GM12878 (cell line): Measurements from ENCODE around the gene DDX42. TPM values are rescaled to one million over a fixed set of nuclear protein-coding genes. Genes with fewer than 3 reads are reported as not detected.

Experiments
- ATAC-seq: fragments of 200-7000 bp; cut with Tn5 transposase; 3 replicates; pipeline ENCODE4 v1.9.1; 2020; ENCODE audit warnings: mild to moderate bottlenecking, moderate library complexity
- BruUV-seq: library from RNA; stranded (reverse); fragments of 400-500 nt; replicated peaks from 2 replicates; lab custom pipeline; 2021; lab: Mats Ljungman, UMichigan
- CTCF ChIA-PET: fragments of 300-600 bp; sonication (Branson Sonifier 250); formaldehyde crosslinking; extraction: SDS; loops from one replicate; lab custom pipeline; 2021; ENCODE audit warnings: inconsistent platforms; lab: Yijun Ruan, JAX
- POLR2A ChIA-PET: fragments of 350-600 bp; formaldehyde crosslinking; extraction: SDS; loops from one replicate; lab custom pipeline; 2021; ENCODE audit warnings: inconsistent platforms; lab: Charles Lee
- RAD21 ChIA-PET: fragments of 300-600 bp; sonication (Branson Sonifier 250); formaldehyde crosslinking; loops from one replicate; lab custom pipeline; 2023; ENCODE audit warnings: antibody characterized with exemption; ENCODE audit not compliant: unreplicated experiment; lab: Charles Lee
- SMC1A ChIA-PET: fragments of 300-600 bp; sonication (Branson Sonifier 250); formaldehyde crosslinking; loops from one replicate; lab custom pipeline; 2023; ENCODE audit not compliant: unreplicated experiment, uncharacterized antibody; lab: Charles Lee
- DNase-seq: peaks from one replicate; pipeline ENCODE4 v3.0.0-alpha.2; 2011; ENCODE audit warnings: low read depth, low spot score
- FAIRE-seq: peaks from 3 replicates; lab custom pipeline; 2011; peaks lifted over from hg19 to GRCh38; lab: Jason Lieb, UNC
- H2AFZ ChIP-seq: 2 replicates; pipeline ENCODE4 v1.6.0; 2011; ENCODE audit warnings: low read depth, low read length, control low read depth; ENCODE audit not compliant: control insufficient read depth
- H3K27ac ChIP-seq: 2 replicates; pipeline ENCODE4 v1.5.1; 2011; ENCODE audit warnings: control low read depth; ENCODE audit not compliant: control insufficient read depth, insufficient read depth
- H3K27me3 ChIP-seq, 2 experiments: replicated peaks in 1 of 2; 2 replicates each; pipeline versions ENCODE4 v1.6.0 to v1.6.1; 2011; ENCODE audit warnings: low read length in 1 of 2; ENCODE audit not compliant: control insufficient read depth in 2 of 2, insufficient read depth in 2 of 2
- H3K36me3 ChIP-seq, 2 experiments: 2 replicates each; pipeline ENCODE4 v1.5.1; 2011; ENCODE audit warnings: low read length in 1 of 2; ENCODE audit not compliant: control insufficient read depth in 2 of 2, insufficient read depth in 2 of 2
- H3K4me1 ChIP-seq: 2 replicates; pipeline ENCODE4 v1.6.1; 2011; ENCODE audit warnings: mild to moderate bottlenecking, low read length, moderate library complexity, mixed read lengths; ENCODE audit not compliant: control insufficient read depth, insufficient read depth
- H3K4me2 ChIP-seq: 2 replicates; pipeline ENCODE4 v1.6.0; 2011; ENCODE audit warnings: control low read depth; ENCODE audit not compliant: control insufficient read depth, insufficient read depth
- H3K4me3 ChIP-seq: fragments of 200-600 bp; sonication (generic); 2 replicates; pipeline ENCODE4 v1.5.1; 2016
- H3K79me2 ChIP-seq: 2 replicates; pipeline ENCODE4 v1.6.0; 2011; ENCODE audit warnings: low read length; ENCODE audit not compliant: control insufficient read depth, insufficient read depth
- H3K9ac ChIP-seq: 2 replicates; pipeline ENCODE4 v1.8.0; 2011; ENCODE audit warnings: low read length, control low read depth, mixed read lengths; ENCODE audit not compliant: control insufficient read depth, insufficient read depth
- H3K9me3 ChIP-seq: replicated peaks from 3 replicates; pipeline ENCODE4 v1.5.1; 2011; ENCODE audit warnings: mild to moderate bottlenecking, low read length; ENCODE audit not compliant: control insufficient read depth, insufficient read depth
- H4K20me1 ChIP-seq: 2 replicates; pipeline ENCODE4 v1.6.0; 2011; ENCODE audit not compliant: control insufficient read depth, insufficient read depth
- POLR2A ChIP-seq: IDR thresholded peaks from 2 replicates; pipeline ENCODE4 v1.6.1; 2011; ENCODE audit warnings: low read depth, mild to moderate bottlenecking, low read length
- SUZ12 ChIP-seq: fragments of 200-600 bp; sonication (generic); IDR thresholded peaks from one replicate; pipeline ENCODE4 v1.6.1; 2018; ENCODE audit warnings: antibody characterized with exemption, mild to moderate bottlenecking; ENCODE audit not compliant: unreplicated experiment
- ZNF207 ChIP-seq: fragments of 450-650 bp; IDR thresholded peaks from 2 replicates; pipeline ENCODE4 v1.6.1; 2014; ENCODE audit warnings: antibody characterized with exemption, mild to moderate bottlenecking, borderline replicate concordance
- WGBS: methylation state at CpG from one replicate; pipeline ENCODE4 v1.1.6; 2016; ENCODE audit warnings: low lambda C conversion rate; ENCODE audit not compliant: insufficient replicate concordance, insufficient coverage; ENCODE audit errors: missing lambda C conversion rate; 5-methylcytosine and 5-hydroxymethylcytosine counted together
- in situ Hi-C: fragments of 300-500 bp; cut with MboI; formaldehyde crosslinking; loops from 9 replicates; pipeline ENCODE4 v1.14.3; 2018; ENCODE audit warnings: mixed read lengths
- intact Hi-C: fragments of 100-400 bp; cut with micrococcal nuclease; formaldehyde crosslinking; loops from one replicate; pipeline ENCODE4 v1.14.2; 2022; ENCODE audit not compliant: unreplicated experiment
- polyA plus RNA-seq, 11 experiments: library from polyadenylated mRNA; depleted of rRNA in 4 of 11; unstranded in 6 of 11; stranded (reverse) in 5 of 11; fragments of >200 nt; fragmentation: Nextera tagmentation in 4 of 11; fragmentation: Illumina TruSeq in 1 of 11; extraction: Ambion mirVana in 4 of 11; extraction: Trizol in 1 of 11; gene quantifications; 1 replicate in 1 of 11; 2 replicates in 10 of 11; pipeline versions ENCODE4 v1.2.1 to v1.2.3, GENCODE V29; 2011 to 2016; ENCODE audit warnings: inconsistent platforms in 2 of 11, missing spikeins in 2 of 11, low read depth in 1 of 11
- total RNA-seq, 4 experiments: library from RNA; depleted of rRNA in 3 of 4; stranded (reverse); fragments of >200 nt in 3 of 4; fragmentation: Illumina TruSeq in 1 of 4; extraction: Trizol in 1 of 4; gene quantifications; 2 replicates each; pipeline versions ENCODE4 v1.2.1 to v1.2.3, GENCODE V29; 2013 to 2021
- TF ChIP-seq, protein P1 (sequence below): IDR thresholded peaks from 2 replicates; pipeline ENCODE4 v1.6.1; 2011; ENCODE audit warnings: low read depth, low read length, improper control_type of control experiment, borderline replicate concordance

DDX42 gene
- total and polyA plus RNA-seq, 10 of the 15 experiments (the other 5 are each of a cell fraction or from before 2014, with no cell fraction given), result 14.6 to 147 (median 65.3) TPM

DNA sequence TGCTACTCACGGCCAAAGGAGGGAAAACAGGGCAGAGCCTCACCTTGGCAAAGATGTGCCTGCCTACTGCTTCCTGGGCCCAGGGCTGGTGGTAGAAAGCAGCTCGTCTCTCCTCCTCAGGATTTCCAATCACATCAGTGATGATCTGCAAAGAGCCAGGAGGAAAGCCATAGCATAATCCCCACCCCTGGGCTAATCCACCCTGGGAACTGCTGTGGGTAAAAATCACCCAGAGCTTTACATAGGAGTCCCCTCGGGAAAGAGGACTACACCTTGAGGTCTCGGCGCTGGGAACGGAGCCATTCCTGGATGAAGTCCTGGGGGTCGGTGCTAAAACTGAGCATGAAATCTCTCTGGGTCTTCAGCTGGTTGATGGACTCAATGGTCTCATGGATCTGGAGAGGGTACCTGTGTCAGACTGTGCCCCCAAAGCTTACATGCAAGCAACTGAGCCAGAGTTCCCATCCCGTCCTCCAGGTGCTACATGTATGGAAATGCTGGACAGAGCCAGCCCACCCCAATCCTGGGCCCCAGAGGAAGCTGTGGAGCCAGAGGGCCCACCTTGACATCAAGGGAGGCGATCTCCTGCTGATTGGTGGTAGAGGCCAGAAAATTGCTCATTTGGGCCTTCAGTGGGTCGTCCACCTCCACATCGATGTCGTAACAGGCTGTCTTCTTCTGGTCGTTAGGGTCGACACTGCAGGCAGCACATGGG, 59.2 kb downstream of the DDX42 start:
- TF ChIP-seq SUZ12 (no peak), ZNF207 (no peak), POLR2A (peak; percentile 11; the same call in 1 of the 2 replicates)
- TF ChIP-seq, protein P1, sequence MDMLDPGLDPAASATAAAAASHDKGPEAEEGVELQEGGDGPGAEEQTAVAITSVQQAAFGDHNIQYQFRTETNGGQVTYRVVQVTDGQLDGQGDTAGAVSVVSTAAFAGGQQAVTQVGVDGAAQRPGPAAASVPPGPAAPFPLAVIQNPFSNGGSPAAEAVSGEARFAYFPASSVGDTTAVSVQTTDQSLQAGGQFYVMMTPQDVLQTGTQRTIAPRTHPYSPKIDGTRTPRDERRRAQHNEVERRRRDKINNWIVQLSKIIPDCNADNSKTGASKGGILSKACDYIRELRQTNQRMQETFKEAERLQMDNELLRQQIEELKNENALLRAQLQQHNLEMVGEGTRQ, result no peak

More for the DNA sequence above, 59.2 kb downstream of the DDX42 start:
- FAIRE-seq, result no peak
- ChIA-PET CTCF (interaction anchor here (0.7 to 2.2 kb wide), 3 partner anchors 11 to 65 kb away, joined by 3 to 8 read pairs (median 3); no protein-coding TSS in a partner anchor), SMC1A (interaction anchor here (0.5 kb wide), 2 partner anchors 81 to 135 kb away, joined by 3 read pairs; no protein-coding TSS in a partner anchor), POLR2A (interaction anchor here (1.0 to 1.1 kb wide), 2 partner anchors 8 to 60 kb away, joined by 3 read pairs; partner anchors contain the start of gene CCDC47), RAD21 (no interaction called here)
- Histone ChIP-seq H3K9ac (no peak overlapping the region), H3K9me3 (no peaks in the 10 kb centered on the region), H4K20me1 (no peaks in the 10 kb centered on the region), H3K4me3 (no peak overlapping the region), H3K4me2 (no peak overlapping the region), H3K36me3 (peaks cover 37 to 48% of the 10 kb centered on the region in 2 experiments), H2AFZ (no peak overlapping the region), H3K27ac (no peak overlapping the region), H3K27me3 (no peaks in the 10 kb centered on the region), H3K4me1 (peaks cover 10% of the 10 kb centered on the region), H3K79me2 (peaks cover 27% of the 10 kb centered on the region)
- ATAC-seq, result no peak
- no peak for DNase-seq
- intact Hi-C loops (no loop called here), in situ Hi-C loops (loop anchor here (25.0 kb wide), 1 partner anchor 396 kb away; the partner anchor contains the start of gene CYB561)
- 94% methylated on average over 14 of the region's 14 CpGs for WGBS
- BruUV-seq, result no TSS peak
